MM.1S (cell line): ENCODE measurements around the gene NKX2-2.

Experiments used
- EZH2 ChIP-seq: fragments of 300-600 bp; sonication (generic); optimal IDR thresholded peaks from 2 replicates; pipeline ENCODE3; 2017; ENCODE audit warnings: low read depth, mild to moderate bottlenecking, antibody characterized with exemption, low read length, mixed read lengths
- EZH2phosphoT487 ChIP-seq: fragments of 300-600 bp; sonication (generic); IDR thresholded peaks from 2 replicates; pipeline ENCODE4 v1.6.1; 2018; ENCODE audit warnings: antibody characterized with exemption, low read length
- TF ChIP-seq, protein P1 (sequence below): fragments of 300-600 bp; sonication (generic); IDR thresholded peaks from 2 replicates; pipeline ENCODE4 v1.5.1; 2016; ENCODE audit warnings: antibody characterized with exemption, low read length, mixed read lengths

GRCh38 chr20:21520702-21521595, 7.1 kb upstream of the NKX2-2 start:
- TF ChIP-seq, protein P1, sequence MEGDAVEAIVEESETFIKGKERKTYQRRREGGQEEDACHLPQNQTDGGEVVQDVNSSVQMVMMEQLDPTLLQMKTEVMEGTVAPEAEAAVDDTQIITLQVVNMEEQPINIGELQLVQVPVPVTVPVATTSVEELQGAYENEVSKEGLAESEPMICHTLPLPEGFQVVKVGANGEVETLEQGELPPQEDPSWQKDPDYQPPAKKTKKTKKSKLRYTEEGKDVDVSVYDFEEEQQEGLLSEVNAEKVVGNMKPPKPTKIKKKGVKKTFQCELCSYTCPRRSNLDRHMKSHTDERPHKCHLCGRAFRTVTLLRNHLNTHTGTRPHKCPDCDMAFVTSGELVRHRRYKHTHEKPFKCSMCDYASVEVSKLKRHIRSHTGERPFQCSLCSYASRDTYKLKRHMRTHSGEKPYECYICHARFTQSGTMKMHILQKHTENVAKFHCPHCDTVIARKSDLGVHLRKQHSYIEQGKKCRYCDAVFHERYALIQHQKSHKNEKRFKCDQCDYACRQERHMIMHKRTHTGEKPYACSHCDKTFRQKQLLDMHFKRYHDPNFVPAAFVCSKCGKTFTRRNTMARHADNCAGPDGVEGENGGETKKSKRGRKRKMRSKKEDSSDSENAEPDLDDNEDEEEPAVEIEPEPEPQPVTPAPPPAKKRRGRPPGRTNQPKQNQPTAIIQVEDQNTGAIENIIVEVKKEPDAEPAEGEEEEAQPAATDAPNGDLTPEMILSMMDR: no peak
- TF ChIP-seq EZH2phosphoT487 (no peak), EZH2 (no peak)
